ENCODE measurements around the gene HTRA2.

- TF ChIP-seq, protein P1, sequence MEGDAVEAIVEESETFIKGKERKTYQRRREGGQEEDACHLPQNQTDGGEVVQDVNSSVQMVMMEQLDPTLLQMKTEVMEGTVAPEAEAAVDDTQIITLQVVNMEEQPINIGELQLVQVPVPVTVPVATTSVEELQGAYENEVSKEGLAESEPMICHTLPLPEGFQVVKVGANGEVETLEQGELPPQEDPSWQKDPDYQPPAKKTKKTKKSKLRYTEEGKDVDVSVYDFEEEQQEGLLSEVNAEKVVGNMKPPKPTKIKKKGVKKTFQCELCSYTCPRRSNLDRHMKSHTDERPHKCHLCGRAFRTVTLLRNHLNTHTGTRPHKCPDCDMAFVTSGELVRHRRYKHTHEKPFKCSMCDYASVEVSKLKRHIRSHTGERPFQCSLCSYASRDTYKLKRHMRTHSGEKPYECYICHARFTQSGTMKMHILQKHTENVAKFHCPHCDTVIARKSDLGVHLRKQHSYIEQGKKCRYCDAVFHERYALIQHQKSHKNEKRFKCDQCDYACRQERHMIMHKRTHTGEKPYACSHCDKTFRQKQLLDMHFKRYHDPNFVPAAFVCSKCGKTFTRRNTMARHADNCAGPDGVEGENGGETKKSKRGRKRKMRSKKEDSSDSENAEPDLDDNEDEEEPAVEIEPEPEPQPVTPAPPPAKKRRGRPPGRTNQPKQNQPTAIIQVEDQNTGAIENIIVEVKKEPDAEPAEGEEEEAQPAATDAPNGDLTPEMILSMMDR (IDR thresholded peaks at IDR 0.05; ENCODE audit: low read length) = no peak
- no peak for TF ChIP-seq EZH2 (IDR thresholded peaks at IDR 0.05; ENCODE audit: borderline replicate concordance, low read length)
These were observed 25.9 kb upstream of the HTRA2 start for GRCh38 chr2:74503506-74504475.

Measured in OCI-LY1 (cell line).